IgD-negative memory B cell (primary cell): Measurements from ENCODE around the gene CDKL1. TPM values are rescaled to one million over a fixed set of nuclear protein-coding genes. Genes with fewer than 3 reads are reported as not detected.
"Not testable (repeated sequence)": the region's sequence is repeated elsewhere in the genome, so short reads cannot be mapped to it uniquely, and the experiment has no call there.

Experiments
- H3K27ac Mint-ChIP-seq, 3 donors: one replicate each; pipeline ENCODE4 v1.8.0; 2020 to 2022; ENCODE audit warnings: mild to moderate bottlenecking in 3 of 3, mixed read lengths in 3 of 3, moderate library complexity in 1 of 3
- H3K27me3 Mint-ChIP-seq: one replicate; pipeline ENCODE4 v1.8.0; 2021; ENCODE audit warnings: mixed read lengths
- H3K36me3 Mint-ChIP-seq: one replicate; pipeline ENCODE4 v1.8.0; 2020; ENCODE audit warnings: mild to moderate bottlenecking, mixed read lengths
- H3K4me1 Mint-ChIP-seq, 3 donors: one replicate each; pipeline ENCODE4 v1.8.0; 2020 to 2022; ENCODE audit warnings: mixed read lengths in 3 of 3, mild to moderate bottlenecking in 1 of 3
- H3K4me3 Mint-ChIP-seq, 4 donors: one replicate each; pipeline ENCODE4 v1.8.0; 2020 to 2022; ENCODE audit warnings: mild to moderate bottlenecking in 4 of 4, mixed read lengths in 4 of 4, moderate library complexity in 3 of 4
- H3K9me3 Mint-ChIP-seq, 3 donors: one replicate each; pipeline ENCODE4 v1.8.0; 2020 to 2021; ENCODE audit warnings: mixed read lengths in 3 of 3, mild to moderate bottlenecking in 1 of 3
- polyA plus RNA-seq: library from polyadenylated mRNA; unstranded; fragments of 300-500 nt; fragmentation: Illumina TruSeq; gene quantifications from one replicate; pipeline ENCODE4 v1.2.3, GENCODE V29; 2021

CDKL1 gene
- polyA plus RNA-seq, 1 donor from 2014 or later = 7.1 TPM

DNA sequence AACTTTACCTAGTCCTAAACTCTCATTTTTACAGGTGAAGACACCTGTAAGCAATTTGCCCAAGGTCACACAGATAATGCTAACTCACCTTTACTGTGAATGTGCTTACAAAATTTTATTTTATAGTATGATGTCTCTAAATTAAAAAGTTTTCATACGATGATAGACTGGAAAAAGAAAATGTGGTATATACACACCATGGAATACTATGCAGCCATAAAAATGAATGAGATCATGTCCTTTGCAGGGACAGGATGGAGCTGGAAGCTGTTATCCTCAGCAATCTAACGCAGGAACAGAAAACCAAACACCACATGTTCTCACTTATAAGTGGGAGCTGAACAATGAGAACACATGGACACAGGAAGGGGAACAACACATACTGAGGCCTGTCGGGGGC, 40.4 kb downstream of the CDKL1 start:
- not testable (repeated sequence) for H3K4me1 Mint-ChIP-seq

DNA sequence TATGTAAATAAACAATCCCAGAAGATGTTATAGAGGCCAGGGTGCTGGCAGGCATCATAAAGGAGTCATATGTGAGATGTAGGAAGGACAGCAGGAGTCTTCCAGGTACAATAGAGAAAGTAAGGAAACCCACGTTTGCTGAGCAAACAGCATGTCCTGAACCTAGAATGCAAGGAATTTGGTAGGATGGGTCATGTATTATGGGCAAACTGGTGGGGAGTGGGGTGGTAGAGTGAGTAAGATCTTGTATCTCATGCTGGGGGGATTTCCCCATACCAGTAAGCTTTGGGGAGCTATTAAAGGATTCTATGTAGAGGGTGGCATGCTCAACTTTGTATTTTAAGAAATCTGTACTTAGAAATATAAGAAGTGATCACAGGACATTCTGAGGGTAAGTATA, 41.0 kb downstream of the CDKL1 start:
- H3K4me1 Mint-ChIP-seq = peaks cover 0 to 7% (median 4%) of the 10 kb centered on the region in 3 donors
- peaks cover 20% of the 10 kb centered on the region for H3K36me3 Mint-ChIP-seq
- peaks cover 0 to 1% (median 0%) of the 10 kb centered on the region in 3 donors for H3K9me3 Mint-ChIP-seq
- no peaks in the 10 kb centered on the region for H3K27me3 Mint-ChIP-seq
- H3K27ac Mint-ChIP-seq = no peak overlapping the region
- H3K4me3 Mint-ChIP-seq = no peak overlapping the region

More for the DNA sequence above, 40.4 kb downstream of the CDKL1 start:
- not testable (repeated sequence) for H3K4me3 Mint-ChIP-seq, H3K27me3 Mint-ChIP-seq, H3K9me3 Mint-ChIP-seq, H3K27ac Mint-ChIP-seq
- H3K36me3 Mint-ChIP-seq = peaks cover 18% of the 10 kb centered on the region

DNA sequence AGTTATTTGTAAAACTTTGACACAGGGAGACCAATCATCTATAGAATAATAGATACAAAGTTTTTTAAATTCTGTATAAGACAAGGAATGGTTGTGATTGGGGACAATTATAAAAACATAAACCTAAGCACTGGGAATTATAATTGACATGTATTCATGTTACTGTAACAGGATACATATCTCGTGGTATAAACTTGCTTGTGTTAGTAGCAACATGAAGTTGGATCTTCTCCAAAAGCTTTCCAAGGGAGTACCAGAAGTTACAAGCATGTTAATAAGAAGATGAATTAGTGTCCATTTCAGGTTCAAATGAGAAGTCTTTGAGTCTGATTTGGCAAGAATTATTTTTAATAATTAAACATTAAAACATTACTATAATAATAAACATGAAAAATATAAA, 42.2 kb downstream of the CDKL1 start:
- H3K27ac Mint-ChIP-seq = no peak overlapping the region
- H3K4me3 Mint-ChIP-seq = no peak overlapping the region
- no peaks in the 10 kb centered on the region for H3K27me3 Mint-ChIP-seq
- H3K36me3 Mint-ChIP-seq = peaks cover 20% of the 10 kb centered on the region
- peaks cover 0 to 1% (median 0%) of the 10 kb centered on the region in 3 donors for H3K9me3 Mint-ChIP-seq
- peaks cover 0 to 6% (median 0%) of the 10 kb centered on the region in 3 donors for H3K4me1 Mint-ChIP-seq

DNA sequence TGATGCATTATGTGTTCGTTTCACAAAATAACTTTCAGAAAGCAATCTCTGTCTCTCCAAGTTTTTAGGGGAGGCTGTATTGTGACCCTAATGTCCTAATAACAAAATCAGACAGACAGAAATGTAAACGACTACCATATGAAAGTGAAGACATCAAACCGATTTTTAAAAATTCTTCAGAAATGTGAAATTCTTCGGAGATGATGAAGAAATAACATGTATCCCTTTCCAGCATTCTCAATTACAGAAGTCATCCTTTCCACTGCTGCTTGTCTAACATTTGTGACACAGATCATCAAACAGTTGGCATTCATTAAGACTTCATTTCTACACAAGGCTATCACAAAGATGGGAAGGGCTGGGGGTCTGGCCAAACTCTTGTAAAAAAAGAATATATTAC, 43.6 kb downstream of the CDKL1 start:
- peaks cover 0 to 6% (median 0%) of the 10 kb centered on the region in 3 donors for H3K4me1 Mint-ChIP-seq
- H3K27ac Mint-ChIP-seq = no peak overlapping the region
- no peaks in the 10 kb centered on the region for H3K27me3 Mint-ChIP-seq
- H3K9me3 Mint-ChIP-seq = peaks cover 0 to 1% (median 0%) of the 10 kb centered on the region in 3 donors
- no peak overlapping the region for H3K4me3 Mint-ChIP-seq
- H3K36me3 Mint-ChIP-seq = peaks cover 17% of the 10 kb centered on the region

DNA sequence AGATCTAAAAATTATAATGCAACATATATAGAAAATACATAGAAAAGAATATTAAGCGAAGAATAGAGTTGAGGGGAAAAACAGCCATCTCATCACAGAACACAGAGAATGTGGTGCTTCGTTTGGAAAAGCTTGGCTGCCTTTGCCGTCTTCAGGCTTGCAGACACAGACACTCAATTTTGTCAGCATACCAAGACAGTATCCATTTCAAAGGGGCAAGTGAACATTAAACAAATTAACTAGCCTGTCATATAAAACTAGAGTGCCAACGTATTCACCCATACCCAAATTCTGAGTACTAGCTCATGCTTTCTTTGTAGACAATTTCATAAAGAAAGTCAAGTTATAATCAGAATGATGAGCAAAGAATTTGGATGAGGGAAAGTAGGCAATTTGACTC, 44.1 kb downstream of the CDKL1 start:
- Mint-ChIP-seq H3K36me3 (peaks cover 15% of the 10 kb centered on the region), H3K27ac (no peak overlapping the region), H3K9me3 (peaks cover 0 to 1% (median 0%) of the 10 kb centered on the region in 3 donors), H3K4me1 (peaks cover 0 to 4% (median 0%) of the 10 kb centered on the region in 3 donors), H3K4me3 (no peak overlapping the region), H3K27me3 (no peaks in the 10 kb centered on the region)

DNA sequence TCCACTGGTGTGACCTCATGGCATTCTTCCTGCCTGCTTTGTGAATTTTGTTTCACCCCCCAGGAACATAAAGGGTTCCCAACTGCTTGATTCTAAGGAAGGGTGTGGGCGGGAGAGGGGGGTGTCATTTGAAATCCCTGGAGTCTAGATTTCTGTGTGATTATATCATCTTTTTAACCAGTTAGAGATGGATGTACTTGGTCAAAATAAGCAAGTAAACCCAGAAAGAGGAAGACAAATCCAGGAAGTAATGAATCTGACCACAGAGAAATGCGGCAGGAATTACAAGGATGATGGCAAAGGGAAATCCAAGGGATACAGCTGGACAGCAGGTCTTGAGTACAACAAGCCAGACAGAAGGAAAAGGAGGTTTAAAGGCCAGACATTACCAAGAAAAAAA, 45.7 kb downstream of the CDKL1 start:
- H3K9me3 Mint-ChIP-seq = no peaks in the 10 kb centered on the region
- H3K4me1 Mint-ChIP-seq = peaks cover 0 to 1% (median 0%) of the 10 kb centered on the region in 3 donors
- no peaks in the 10 kb centered on the region for H3K27me3 Mint-ChIP-seq
- H3K27ac Mint-ChIP-seq = no peak overlapping the region
- no peak overlapping the region for H3K4me3 Mint-ChIP-seq
- peaks cover 6% of the 10 kb centered on the region for H3K36me3 Mint-ChIP-seq

DNA sequence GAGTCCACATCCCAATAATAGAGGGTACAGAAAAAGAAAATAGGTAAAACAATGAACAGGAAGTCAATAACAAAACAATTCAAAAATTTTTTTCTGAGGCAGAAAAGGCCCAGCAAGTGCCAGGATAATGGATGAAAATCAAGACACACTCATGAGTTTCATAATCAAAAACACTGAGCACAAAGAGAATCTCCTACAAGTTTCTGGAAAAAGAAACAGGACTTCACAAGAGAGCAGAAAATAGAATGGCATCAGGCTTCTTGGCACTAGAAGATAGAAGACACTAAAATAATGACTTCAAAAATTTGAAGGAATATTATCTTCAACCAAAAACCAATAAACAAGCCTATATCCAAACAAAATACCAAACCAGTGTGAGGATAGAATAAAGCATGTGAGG, 47.7 kb downstream of the CDKL1 start:
- H3K36me3 Mint-ChIP-seq = peaks cover 4% of the 10 kb centered on the region
- no peak overlapping the region for H3K27ac Mint-ChIP-seq
- peaks cover 0 to 1% (median 0%) of the 10 kb centered on the region in 3 donors for H3K4me1 Mint-ChIP-seq
- H3K9me3 Mint-ChIP-seq = no peaks in the 10 kb centered on the region
- no peaks in the 10 kb centered on the region for H3K27me3 Mint-ChIP-seq
- H3K4me3 Mint-ChIP-seq = no peak overlapping the region

DNA sequence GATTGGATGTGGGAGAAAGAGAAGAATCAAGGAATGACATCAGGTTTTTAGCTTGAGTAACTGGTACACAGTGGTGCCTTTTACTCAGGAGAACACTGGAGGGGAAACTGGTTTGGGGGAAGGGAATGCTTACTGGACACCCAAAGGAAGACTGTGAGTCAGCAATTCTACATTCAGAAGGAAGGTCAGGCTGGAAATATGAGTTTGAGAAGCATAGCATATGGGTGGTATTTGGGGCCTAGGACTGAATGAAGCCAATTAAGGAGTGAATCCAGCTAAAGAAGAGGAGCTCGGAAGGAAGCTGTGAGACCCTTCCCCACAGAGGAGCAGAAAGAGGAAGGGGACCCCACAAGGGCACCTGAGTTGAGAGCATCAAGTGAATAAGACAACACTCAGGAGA, 49.2 kb downstream of the CDKL1 start:
- H3K9me3 Mint-ChIP-seq = no peaks in the 10 kb centered on the region
- peak overlapping the region in 1 of 3 donors; percentile 85 for H3K27ac Mint-ChIP-seq
- H3K4me3 Mint-ChIP-seq = peak overlapping the region in 1 of 4 donors; percentile 33
- H3K4me1 Mint-ChIP-seq = peaks cover 0 to 4% (median 3%) of the 10 kb centered on the region in 3 donors
- no peaks in the 10 kb centered on the region for H3K27me3 Mint-ChIP-seq
- H3K36me3 Mint-ChIP-seq = peaks cover 4% of the 10 kb centered on the region

DNA sequence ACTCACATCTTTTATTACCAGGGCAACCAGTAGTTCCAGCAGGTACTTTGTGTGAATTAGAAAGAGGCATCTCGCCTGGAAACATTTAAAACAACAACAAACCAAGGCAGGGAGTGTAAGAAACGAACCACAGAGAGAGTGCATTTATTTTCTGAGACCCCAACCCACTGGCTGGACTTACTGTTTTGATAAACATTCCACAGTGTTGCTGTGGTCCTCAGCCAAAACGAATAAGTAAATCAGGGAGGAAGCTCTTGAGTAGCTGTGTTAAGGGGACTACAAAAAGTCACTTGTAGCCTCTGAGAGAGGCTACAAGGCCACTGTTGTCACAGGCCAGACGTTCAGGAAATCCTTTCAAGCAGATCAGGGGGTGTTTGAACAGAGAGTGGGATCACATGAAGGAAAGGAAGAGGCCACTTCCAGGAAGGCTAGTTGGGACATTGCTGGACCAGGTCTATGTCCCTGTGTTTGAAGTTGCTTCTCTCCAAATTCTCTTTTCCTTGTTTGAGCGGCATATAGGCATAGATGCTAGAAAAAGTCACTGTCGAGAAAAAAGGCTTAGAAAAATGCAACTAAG, 50.7 kb downstream of the CDKL1 start:
- H3K4me3 Mint-ChIP-seq = no peak overlapping the region
- H3K27me3 Mint-ChIP-seq = no peaks in the 10 kb centered on the region
- H3K36me3 Mint-ChIP-seq = peaks cover 2% of the 10 kb centered on the region
- no peak overlapping the region for H3K27ac Mint-ChIP-seq
- H3K4me1 Mint-ChIP-seq = peaks cover 0 to 3% (median 2%) of the 10 kb centered on the region in 3 donors
- H3K9me3 Mint-ChIP-seq = no peaks in the 10 kb centered on the region

DNA sequence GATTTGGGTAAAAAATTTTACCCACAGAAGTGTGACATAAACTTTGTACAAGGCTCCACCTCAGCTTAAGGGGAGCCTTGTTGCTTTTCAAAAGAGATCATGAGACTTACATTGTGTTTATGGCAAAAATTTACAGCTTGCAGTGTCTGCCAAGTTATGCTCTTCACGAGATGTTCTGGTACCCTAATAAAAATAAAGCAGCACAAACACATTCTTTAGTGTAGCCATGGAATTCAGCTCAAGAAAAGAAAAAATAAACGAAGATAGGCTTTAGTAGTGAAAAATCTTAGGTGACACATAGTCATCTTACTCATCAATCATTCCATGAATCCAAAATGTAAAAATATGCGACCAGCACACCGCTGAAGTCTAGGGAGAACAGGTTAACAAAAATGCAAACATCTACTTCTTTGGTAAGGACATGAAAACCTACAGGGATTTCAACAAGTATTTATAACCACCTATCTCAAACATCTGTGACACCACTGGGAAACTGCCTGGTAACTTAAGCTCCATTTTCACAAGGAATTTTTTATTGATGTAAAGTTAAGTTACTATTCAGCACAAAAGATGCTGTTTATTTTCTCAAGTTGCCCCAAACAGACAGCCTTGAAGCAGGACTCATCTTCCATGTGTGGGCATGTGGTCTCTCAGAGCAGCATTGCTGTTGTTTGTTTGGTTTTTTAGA, 51.7 kb downstream of the CDKL1 start:
- H3K27me3 Mint-ChIP-seq = no peaks in the 10 kb centered on the region
- H3K27ac Mint-ChIP-seq = no peak overlapping the region
- H3K36me3 Mint-ChIP-seq = peaks cover 2% of the 10 kb centered on the region

DNA sequence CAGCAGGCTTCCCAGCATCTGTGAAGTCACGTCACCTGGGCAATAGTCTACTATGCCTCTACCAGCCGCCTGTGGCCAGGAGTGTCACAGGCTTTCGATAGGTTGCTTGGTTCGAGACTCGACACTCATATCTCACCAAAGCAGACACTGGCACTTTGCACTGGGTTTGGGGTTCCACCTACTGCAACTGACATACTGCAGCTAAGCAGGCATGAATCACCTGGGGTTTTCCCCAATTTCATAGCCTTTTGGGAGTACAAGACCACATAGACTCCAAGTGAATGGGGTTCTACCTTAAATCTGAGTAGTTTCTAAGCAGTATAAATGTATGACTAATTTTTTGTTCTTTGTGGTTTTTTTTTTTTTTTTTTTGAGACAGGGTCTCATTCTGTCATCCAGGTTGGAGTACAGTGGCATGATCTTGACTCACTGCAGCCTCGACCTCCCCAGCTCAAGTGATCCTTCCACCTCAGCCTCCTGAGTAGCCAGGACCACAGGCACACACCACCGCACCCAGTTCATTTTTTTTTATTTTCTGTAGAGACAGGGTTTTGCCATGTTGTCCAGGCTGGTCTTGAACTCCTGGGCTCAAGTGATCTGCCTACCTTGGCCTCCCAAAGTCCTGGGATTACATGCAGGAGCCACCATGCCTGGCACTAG, 52.4 kb downstream of the CDKL1 start:
- Mint-ChIP-seq H3K36me3 (peaks cover 2% of the 10 kb centered on the region), H3K4me1 (peaks cover 0 to 3% (median 2%) of the 10 kb centered on the region in 3 donors), H3K27me3 (no peaks in the 10 kb centered on the region), H3K9me3 (no peaks in the 10 kb centered on the region), H3K4me3 (no peak overlapping the region), H3K27ac (no peak overlapping the region)

More for the DNA sequence above, 51.7 kb downstream of the CDKL1 start:
- no peak overlapping the region for H3K4me3 Mint-ChIP-seq
- H3K9me3 Mint-ChIP-seq = no peaks in the 10 kb centered on the region
- H3K4me1 Mint-ChIP-seq = peaks cover 0 to 3% (median 2%) of the 10 kb centered on the region in 3 donors

DNA sequence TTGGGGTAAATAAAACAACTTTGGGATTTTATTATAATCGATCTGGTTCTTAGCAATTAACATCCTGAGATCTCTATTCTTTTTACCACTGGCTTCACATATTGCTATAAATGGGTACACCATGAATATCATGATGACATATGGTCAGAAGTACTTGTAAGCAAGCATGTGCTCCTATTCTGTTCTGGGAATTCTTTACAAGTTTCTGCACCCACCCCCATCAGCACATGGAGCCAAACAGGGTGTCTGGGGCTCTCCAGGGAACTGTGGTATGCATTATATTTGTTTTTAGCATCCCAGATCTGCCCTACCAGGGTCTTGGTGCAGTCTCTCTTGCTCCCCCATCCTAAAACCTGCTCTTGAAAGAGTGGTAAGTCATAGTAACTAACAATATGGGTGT, 53.2 kb downstream of the CDKL1 start:
- Mint-ChIP-seq H3K36me3 (peaks cover 4% of the 10 kb centered on the region), H3K9me3 (no peaks in the 10 kb centered on the region), H3K27me3 (no peaks in the 10 kb centered on the region), H3K27ac (no peak overlapping the region), H3K4me3 (no peak overlapping the region), H3K4me1 (peaks cover 0 to 3% (median 2%) of the 10 kb centered on the region in 3 donors)

DNA sequence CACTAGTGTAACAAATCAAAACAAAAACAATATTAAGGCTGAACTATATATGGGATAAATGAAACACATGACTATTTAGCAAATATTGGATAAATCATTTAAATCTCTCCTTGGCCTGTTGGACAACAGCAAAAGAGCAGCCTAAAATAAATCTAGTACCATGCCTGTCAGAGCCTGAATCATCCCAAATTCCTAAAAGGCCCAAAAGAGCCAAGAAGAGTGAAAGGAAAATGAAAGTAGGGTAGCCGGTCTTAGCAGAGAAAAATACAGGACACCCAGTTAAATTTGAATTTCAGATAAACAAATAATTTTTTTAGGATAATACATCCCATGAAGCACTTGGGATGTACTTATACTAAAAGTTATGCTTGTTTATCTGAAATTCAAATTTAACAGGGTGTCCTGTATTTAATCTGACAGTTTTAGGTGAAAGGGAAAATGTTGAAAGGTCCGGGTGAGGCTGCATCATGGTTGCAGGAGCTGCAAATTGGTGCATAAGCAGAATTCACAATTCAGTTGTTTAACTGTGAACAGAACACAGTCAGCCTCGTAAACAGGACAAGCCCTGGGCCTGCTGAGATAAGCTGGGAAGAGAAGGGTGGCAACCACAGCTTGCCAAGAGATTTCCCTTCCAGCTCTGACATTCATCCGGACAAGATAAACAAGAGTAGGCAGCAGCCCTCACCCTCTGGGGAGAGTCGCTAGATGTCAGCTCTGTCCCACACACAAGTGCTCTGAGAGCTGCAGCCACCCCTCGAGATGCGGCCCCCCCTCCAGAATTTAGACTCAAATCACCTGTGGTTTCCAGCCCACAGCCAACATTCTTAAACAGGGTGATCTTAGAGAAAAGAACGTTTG, 54.2 kb downstream of the CDKL1 start:
- Mint-ChIP-seq H3K36me3 (peaks cover 7% of the 10 kb centered on the region), H3K4me3 (peak overlapping the region in 1 of 4 donors; percentile 47), H3K27me3 (no peaks in the 10 kb centered on the region), H3K4me1 (peaks cover 0 to 3% (median 2%) of the 10 kb centered on the region in 3 donors), H3K9me3 (no peaks in the 10 kb centered on the region), H3K27ac (no peak overlapping the region)

DNA sequence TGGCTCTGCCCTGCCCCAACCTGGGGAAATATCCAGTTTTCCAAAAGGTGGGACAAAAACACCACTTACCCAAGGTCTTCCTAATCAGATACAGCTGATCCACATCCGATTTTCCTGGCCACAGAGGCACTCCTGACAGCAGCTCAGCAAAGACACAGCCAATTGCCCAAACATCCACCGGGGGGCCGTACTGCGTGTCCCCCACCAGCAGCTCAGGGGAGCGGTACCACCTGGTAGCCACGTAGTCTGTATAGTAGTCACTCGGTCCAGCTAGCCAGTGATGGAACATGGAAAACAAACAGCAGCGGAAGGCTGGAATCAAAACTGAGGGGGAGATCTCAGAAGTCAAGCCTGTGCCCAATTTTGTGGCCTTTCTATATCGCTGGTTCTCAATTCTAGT, 55.7 kb downstream of the CDKL1 start:
- Mint-ChIP-seq H3K27me3 (no peaks in the 10 kb centered on the region), H3K9me3 (no peaks in the 10 kb centered on the region), H3K4me3 (no peak overlapping the region), H3K4me1 (peaks cover 6 to 10% (median 10%) of the 10 kb centered on the region in 3 donors), H3K27ac (no peak overlapping the region), H3K36me3 (peaks cover 5% of the 10 kb centered on the region)

DNA sequence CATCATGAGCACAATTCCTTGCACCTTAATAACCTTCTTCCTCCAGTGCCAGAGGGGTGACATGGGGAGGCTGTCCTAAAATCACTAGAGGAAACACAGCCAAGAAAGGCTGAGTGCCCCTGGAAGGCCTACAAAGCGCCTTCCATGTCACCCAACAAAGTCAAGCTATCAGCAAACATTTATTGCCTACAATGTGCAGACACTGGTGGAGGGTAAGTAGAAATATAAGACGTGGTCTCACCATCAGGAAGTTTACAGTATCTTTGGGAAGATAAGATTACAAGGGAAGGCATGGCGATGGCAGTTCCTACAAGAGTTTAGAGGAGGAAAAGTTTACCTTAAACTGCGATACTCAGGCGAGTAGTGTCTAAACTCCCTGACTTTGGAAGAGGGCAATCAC, 56.6 kb downstream of the CDKL1 start:
- Mint-ChIP-seq H3K9me3 (no peaks in the 10 kb centered on the region), H3K4me3 (no peak overlapping the region), H3K27ac (peak overlapping the region in 1 of 3 donors; percentile 12), H3K27me3 (no peaks in the 10 kb centered on the region), H3K36me3 (peaks cover 5% of the 10 kb centered on the region), H3K4me1 (peaks cover 6 to 13% (median 11%) of the 10 kb centered on the region in 3 donors)
